Mucosa of rectum (tissue), 2 donors: ENCODE measurements around the gene TMEM239.

Experiments used
- H3K27ac ChIP-seq, 2 donors: one replicate each; pipeline ENCODE4 v1.7.0; 2013; ENCODE audit warnings: inconsistent platforms in 2 of 2, low read depth in 2 of 2, low read length in 2 of 2
- H3K27me3 ChIP-seq, 2 donors: one replicate each; pipeline ENCODE4 v1.7.0; 2013; ENCODE audit warnings: low read length in 2 of 2; ENCODE audit not compliant: control insufficient read depth in 2 of 2, insufficient read depth in 2 of 2
- H3K36me3 ChIP-seq, 2 donors: one replicate each; pipeline ENCODE4 v1.7.0; 2013; ENCODE audit warnings: low read length in 2 of 2; ENCODE audit not compliant: control insufficient read depth in 2 of 2, insufficient read depth in 2 of 2
- H3K4me1 ChIP-seq, 2 donors: one replicate each; pipeline ENCODE4 v1.7.0; 2013; ENCODE audit warnings: low read length in 2 of 2, mild to moderate bottlenecking in 1 of 2; ENCODE audit not compliant: control insufficient read depth in 2 of 2, insufficient read depth in 2 of 2
- H3K4me3 ChIP-seq, 2 donors: one replicate each; pipeline ENCODE4 v1.7.0; 2013; ENCODE audit warnings: low read length in 2 of 2
- H3K9ac ChIP-seq, 2 donors: one replicate each; pipeline ENCODE4 v1.7.0; 2013; ENCODE audit warnings: low read length in 2 of 2, low read depth in 1 of 2, mild to moderate bottlenecking in 1 of 2
- H3K9me3 ChIP-seq, 2 donors: one replicate each; pipeline ENCODE4 v1.7.0; 2013; ENCODE audit warnings: low read length in 2 of 2; ENCODE audit not compliant: control insufficient read depth in 2 of 2
- donor health status: healthy.
- donor health status: Normal muscosa, but diverticular disease.

TMEM239 gene

DNA sequence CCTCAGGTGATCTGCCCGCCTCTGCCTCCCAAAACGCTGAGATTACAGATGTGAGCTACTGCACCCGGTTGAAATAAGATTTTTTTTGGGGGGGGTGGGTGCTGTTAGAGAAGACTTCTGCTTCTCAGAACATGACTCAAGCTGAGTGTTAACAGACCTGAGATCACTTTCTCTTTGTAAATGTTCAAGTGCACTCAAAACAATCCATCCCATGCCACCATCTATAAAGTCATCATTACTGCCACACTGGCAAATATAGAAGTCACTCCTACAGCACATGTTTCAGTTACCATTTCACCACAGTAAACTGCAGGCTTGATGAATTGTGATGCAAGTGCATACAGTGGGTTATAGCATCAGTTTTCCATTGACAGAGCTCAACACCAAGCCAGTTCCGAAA is 33.4 kb downstream of the TMEM239 start:
- H3K27me3 ChIP-seq, result no peaks in the 10 kb centered on the region
- H3K4me1 ChIP-seq, result peaks cover 0 to 4% of the 10 kb centered on the region in 2 donors
- no peak overlapping the region for H3K4me3 ChIP-seq
- no peaks in the 10 kb centered on the region for H3K9me3 ChIP-seq
- H3K9ac ChIP-seq, result no peak overlapping the region
- no peak overlapping the region for H3K27ac ChIP-seq
- peaks cover 0 to 6% of the 10 kb centered on the region in 2 donors for H3K36me3 ChIP-seq

- H3K9ac ChIP-seq, result no peak overlapping the region
- H3K27ac ChIP-seq, result no peak overlapping the region
- no peaks in the 10 kb centered on the region for H3K27me3 ChIP-seq
- peaks cover 0 to 3% of the 10 kb centered on the region in 2 donors for H3K36me3 ChIP-seq
- peaks cover 0 to 4% of the 10 kb centered on the region in 2 donors for H3K4me1 ChIP-seq
- no peaks in the 10 kb centered on the region for H3K9me3 ChIP-seq
- no peak overlapping the region for H3K4me3 ChIP-seq
Measured at GRCh38 chr20:2851086-2851485, 34.9 kb downstream of the TMEM239 start.

- Histone ChIP-seq H3K27ac (no peak overlapping the region), H3K9ac (no peak overlapping the region), H3K4me1 (no peaks in the 10 kb centered on the region), H3K4me3 (no peak overlapping the region), H3K36me3 (peaks cover 18 to 23% of the 10 kb centered on the region in 2 donors), H3K27me3 (no peaks in the 10 kb centered on the region), H3K9me3 (no peaks in the 10 kb centered on the region)
Measured at GRCh38 chr20:2858591-2858990, 42.4 kb downstream of the TMEM239 start.

- Histone ChIP-seq H3K9me3 (no peaks in the 10 kb centered on the region), H3K27ac (no peak overlapping the region), H3K9ac (no peak overlapping the region), H3K4me1 (no peaks in the 10 kb centered on the region), H3K36me3 (peaks cover 24 to 31% of the 10 kb centered on the region in 2 donors), H3K4me3 (no peak overlapping the region), H3K27me3 (no peaks in the 10 kb centered on the region)
Measured at GRCh38 chr20:2859330-2860121, 43.4 kb downstream of the TMEM239 start.

GRCh38 chr20:2864626-2865025 is 48.5 kb downstream of the TMEM239 start:
- Histone ChIP-seq H3K9me3 (no peaks in the 10 kb centered on the region), H3K4me1 (no peaks in the 10 kb centered on the region), H3K27ac (no peak overlapping the region), H3K36me3 (peaks cover 34 to 51% of the 10 kb centered on the region in 2 donors), H3K4me3 (no peak overlapping the region), H3K27me3 (no peaks in the 10 kb centered on the region), H3K9ac (no peak overlapping the region)

DNA sequence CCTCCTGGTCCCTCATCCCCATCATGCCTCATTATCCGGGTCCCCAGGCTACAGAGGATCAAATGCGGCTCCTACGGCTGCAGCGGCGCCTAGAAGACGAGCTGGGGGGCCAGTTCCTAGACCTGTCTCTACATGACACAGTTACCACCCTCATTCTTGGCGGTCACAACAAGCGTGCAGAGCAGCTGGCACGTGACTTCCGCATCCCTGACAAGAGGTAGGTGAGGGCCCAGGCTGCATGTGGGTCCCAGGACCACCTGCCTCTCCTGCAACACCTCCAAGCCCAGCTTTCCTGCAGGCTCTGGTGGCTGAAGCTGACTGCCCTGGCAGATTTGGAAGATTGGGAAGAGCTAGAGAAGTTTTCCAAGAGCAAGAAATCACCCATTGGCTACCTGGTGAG is 48.9 kb downstream of the TMEM239 start:
- no peaks in the 10 kb centered on the region for H3K9me3 ChIP-seq
- no peaks in the 10 kb centered on the region for H3K27me3 ChIP-seq
- H3K4me3 ChIP-seq, result no peak overlapping the region
- H3K27ac ChIP-seq, result no peak overlapping the region
- H3K36me3 ChIP-seq, result peaks cover 34 to 51% of the 10 kb centered on the region in 2 donors
- no peak overlapping the region for H3K9ac ChIP-seq
- H3K4me1 ChIP-seq, result no peaks in the 10 kb centered on the region

- H3K9ac ChIP-seq, result no peak overlapping the region
- no peak overlapping the region for H3K4me3 ChIP-seq
- peaks cover 0 to under 1% of the 10 kb centered on the region in 2 donors for H3K27me3 ChIP-seq
- H3K27ac ChIP-seq, result no peak overlapping the region
- H3K9me3 ChIP-seq, result no peaks in the 10 kb centered on the region
- H3K4me1 ChIP-seq, result no peaks in the 10 kb centered on the region
- peaks cover 31 to 48% of the 10 kb centered on the region in 2 donors for H3K36me3 ChIP-seq
Measured at GRCh38 chr20:2865630-2866029, 49.5 kb downstream of the TMEM239 start.

GRCh38 chr20:2866236-2866635 is 50.1 kb downstream of the TMEM239 start:
- Histone ChIP-seq H3K4me1 (no peaks in the 10 kb centered on the region), H3K36me3 (peaks cover 25 to 42% of the 10 kb centered on the region in 2 donors), H3K27ac (no peak overlapping the region), H3K9ac (no peak overlapping the region), H3K9me3 (no peaks in the 10 kb centered on the region), H3K4me3 (no peak overlapping the region), H3K27me3 (peaks cover 0 to 6% of the 10 kb centered on the region in 2 donors)

GRCh38 chr20:2867081-2867864 is 51.1 kb downstream of the TMEM239 start:
- H3K9me3 ChIP-seq, result no peaks in the 10 kb centered on the region

More at GRCh38 chr20:2867081-2867864, 51.1 kb downstream of the TMEM239 start:
- Histone ChIP-seq H3K9ac (no peak overlapping the region), H3K27ac (no peak overlapping the region), H3K27me3 (peaks cover 9 to 12% of the 10 kb centered on the region in 2 donors), H3K4me3 (no peak overlapping the region), H3K4me1 (peaks cover 1 to 6% of the 10 kb centered on the region in 2 donors), H3K36me3 (peaks cover 16 to 34% of the 10 kb centered on the region in 2 donors)
